GM13976 (cell line): ENCODE measurements around the gene KRT6C.

Experiments used
- DNase-seq: peaks from one replicate; pipeline ENCODE4 v3.0.0; 2012; ENCODE audit warnings: low spot score
- CTCF ChIP-seq: IDR thresholded peaks from 2 replicates; pipeline ENCODE4 v1.5.1; 2012; ENCODE audit warnings: borderline replicate concordance, mild to moderate bottlenecking; ENCODE audit not compliant: insufficient read depth; ENCODE audit errors: extremely low read depth, missing control alignments, control extremely low read depth
- in situ Hi-C: fragments of 300-500 bp; cut with MboI; formaldehyde crosslinking; loops from one replicate; pipeline ENCODE4 v1.12.0; 2022; ENCODE audit warnings: low sequenced_read_pairs, mixed read lengths, inconsistent platforms; ENCODE audit not compliant: unreplicated experiment

KRT6C gene

GRCh38 chr12:52499806-52500560, 26.4 kb upstream of the KRT6C start:
- in situ Hi-C loops = no loop called here
- no peak for TF ChIP-seq CTCF
- no peak for DNase-seq

- in situ Hi-C loops = no loop called here
- no peak for TF ChIP-seq CTCF
- no peak for DNase-seq
Measured at GRCh38 chr12:52498946-52499345, 25.3 kb upstream of the KRT6C start.

- no peak for DNase-seq
- no peak for TF ChIP-seq CTCF
- in situ Hi-C loops = no loop called here
Measured at GRCh38 chr12:52497975-52498374, 24.4 kb upstream of the KRT6C start.

- in situ Hi-C loops = no loop called here
Measured at GRCh38 chr12:52496590-52497071, 23.0 kb upstream of the KRT6C start.

GRCh38 chr12:52496054-52496453, 22.4 kb upstream of the KRT6C start:
- in situ Hi-C loops = no loop called here
- no peak for TF ChIP-seq CTCF
- no peak for DNase-seq

More at GRCh38 chr12:52496590-52497071, 23.0 kb upstream of the KRT6C start:
- no peak for TF ChIP-seq CTCF
- DNase-seq = no peak

- no peak for DNase-seq
- in situ Hi-C loops = no loop called here
Measured at GRCh38 chr12:52495389-52495788, 21.8 kb upstream of the KRT6C start.

More at GRCh38 chr12:52495389-52495788, 21.8 kb upstream of the KRT6C start:
- TF ChIP-seq CTCF = no peak
